IPS-18c (cell line): ENCODE data around the gene DNAJC28.
"Not testable (repeated sequence)": the region's sequence is repeated elsewhere in the genome, so short reads cannot be mapped to it uniquely, and the experiment has no call there.

Source experiments
- H3K4me3 ChIP-seq: 2 replicates; pipeline ENCODE4 v1.7.0; 2013; ENCODE audit warnings: low read depth, mild to moderate bottlenecking, low read length, moderate library complexity; ENCODE audit not compliant: insufficient read depth
- H3K9me3 ChIP-seq: one replicate; pipeline ENCODE4 v1.6.1; 2013; ENCODE audit warnings: mild to moderate bottlenecking, low read length, moderate library complexity; ENCODE audit not compliant: control insufficient read depth, insufficient read depth

Gene DNAJC28

DNA sequence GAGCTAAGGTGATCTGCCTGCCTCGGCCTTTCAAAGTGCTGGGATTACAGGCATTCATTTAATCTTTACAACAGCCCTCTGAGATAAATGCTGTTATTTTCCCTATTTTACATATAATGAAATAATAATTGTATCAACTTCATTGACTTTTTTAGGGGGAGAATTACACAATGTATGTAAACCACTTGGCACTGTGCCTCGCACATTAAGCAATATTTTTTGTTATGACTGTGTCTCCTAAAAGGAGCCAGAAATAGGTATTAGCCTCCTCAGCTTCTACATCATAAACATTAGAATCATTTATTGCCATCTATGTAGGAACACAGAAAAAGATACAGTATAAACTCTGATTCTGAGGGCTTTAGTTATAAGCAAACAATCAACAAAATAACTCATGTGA lies 1.1 kb upstream of the DNAJC28 start:
- Histone ChIP-seq H3K4me3 (no peak overlapping the region), H3K9me3 (no peaks in the 10 kb centered on the region)

DNA sequence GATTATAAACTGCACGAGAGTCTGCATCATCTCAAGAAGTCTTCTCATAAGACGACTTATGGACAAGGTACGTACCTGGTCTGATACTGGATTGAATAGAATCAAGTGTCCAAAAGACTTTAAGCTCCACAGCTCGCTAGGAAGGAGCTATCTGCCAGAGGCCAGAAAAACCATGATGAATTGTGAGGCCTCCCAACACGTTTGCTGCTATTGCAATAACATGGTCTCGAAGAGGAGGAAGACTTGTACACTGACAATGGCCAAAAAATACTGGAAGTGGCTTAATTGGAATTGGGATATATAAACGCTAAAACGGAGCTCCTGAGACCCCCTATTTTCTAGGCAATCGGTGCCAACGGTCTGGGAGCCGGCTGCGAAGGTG lies 534 bp downstream of the DNAJC28 start:
- Histone ChIP-seq H3K4me3 (peak overlapping the region; percentile 76), H3K9me3 (no peaks in the 10 kb centered on the region)

- Histone ChIP-seq H3K9me3 (no peaks in the 10 kb centered on the region), H3K4me3 (no peak overlapping the region)
These were observed 2.6 kb downstream of the DNAJC28 start for GRCh38 chr21:33488936-33489335.

- Histone ChIP-seq H3K9me3 (no peaks in the 10 kb centered on the region), H3K4me3 (no peak overlapping the region)
These were observed 3.5 kb downstream of the DNAJC28 start for GRCh38 chr21:33487996-33488395.

DNA sequence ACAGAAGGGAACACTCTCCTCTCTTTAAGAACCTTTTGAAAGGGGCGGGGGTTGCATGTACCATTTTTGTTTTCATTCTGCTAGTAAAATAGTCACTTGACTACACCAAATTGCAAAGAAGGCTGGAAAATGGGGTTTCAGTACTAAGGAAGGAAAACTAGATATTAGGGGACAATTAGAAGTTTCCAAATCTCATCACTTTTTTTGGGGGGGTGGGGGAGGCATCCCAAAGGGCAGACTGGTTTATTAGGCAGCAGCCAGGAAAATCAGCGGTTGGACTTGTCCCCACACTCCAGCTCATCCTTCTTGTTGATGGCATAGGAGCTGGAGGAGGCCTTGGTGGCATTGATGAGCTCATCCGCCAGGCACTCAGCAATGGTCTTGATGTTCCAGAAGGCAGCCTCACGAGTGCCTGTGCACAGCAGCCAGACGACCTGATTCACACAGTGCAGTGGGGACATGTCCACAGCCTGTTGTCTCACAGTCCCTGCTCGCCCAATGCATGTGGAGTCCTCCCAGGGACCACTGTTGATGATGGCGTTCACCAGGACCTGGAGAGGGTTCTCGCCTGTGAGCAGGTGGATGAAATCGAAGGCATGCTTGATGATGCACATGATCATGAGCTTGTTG lies 10.1 kb downstream of the DNAJC28 start:
- no peaks in the 10 kb centered on the region for H3K9me3 ChIP-seq
- no peak overlapping the region for H3K4me3 ChIP-seq

GRCh38 chr21:33480481-33481103 lies 10.9 kb downstream of the DNAJC28 start:
- Histone ChIP-seq H3K4me3 (peak overlapping the region; percentile 83), H3K9me3 (no peaks in the 10 kb centered on the region)

- no peaks in the 10 kb centered on the region for H3K9me3 ChIP-seq
- peak within 1 kb of the TSS; percentile 89 for H3K4me3 ChIP-seq
These were observed 11.6 kb downstream of the DNAJC28 start, which contains the start of gene TMEM50B for GRCh38 chr21:33479679-33480480. Gene TMEM50B, minus strand, starts transcription at chr21:33479974. Its CDS starts 11,089 bp downstream, at chr21:33468885.

DNA sequence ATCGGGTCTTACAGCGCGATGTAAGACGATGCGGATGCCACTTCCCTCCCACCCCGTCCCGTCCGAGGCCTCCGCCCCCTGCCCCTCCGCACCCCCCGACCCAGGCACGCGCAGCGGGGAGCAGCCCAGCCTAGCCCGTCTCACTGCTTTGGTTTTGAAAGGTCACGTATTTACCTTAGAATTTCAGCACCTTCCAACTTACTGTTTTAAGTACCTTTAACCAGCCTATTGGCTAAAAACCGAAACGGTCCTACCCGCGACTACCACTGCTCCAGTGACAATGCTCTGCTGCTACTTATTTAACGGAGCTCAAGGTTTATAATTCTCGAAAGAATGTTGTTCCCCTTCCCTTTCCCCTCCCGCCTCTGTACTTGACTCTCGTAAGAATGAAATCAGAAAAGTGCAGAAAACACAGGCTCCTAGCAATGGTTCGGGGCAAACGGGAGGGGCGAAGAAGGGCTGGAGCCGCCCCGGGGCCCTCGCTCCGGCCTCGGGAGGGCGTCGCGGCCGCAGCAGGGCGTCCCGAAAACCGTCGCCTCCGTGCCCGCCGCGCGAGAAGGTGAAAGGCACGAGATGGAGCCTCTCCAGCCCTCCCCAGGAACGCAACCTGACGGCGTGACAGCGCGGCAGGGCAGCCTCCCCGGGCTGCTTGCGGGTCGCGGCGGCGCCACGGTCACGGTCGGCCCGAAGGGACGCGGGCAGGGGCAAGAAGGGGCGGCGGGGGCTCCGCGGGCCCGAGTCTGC lies 12.4 kb downstream of the DNAJC28 start:
- H3K9me3 ChIP-seq: no peaks in the 10 kb centered on the region
- H3K4me3 ChIP-seq: peak overlapping the region; percentile 89

DNA sequence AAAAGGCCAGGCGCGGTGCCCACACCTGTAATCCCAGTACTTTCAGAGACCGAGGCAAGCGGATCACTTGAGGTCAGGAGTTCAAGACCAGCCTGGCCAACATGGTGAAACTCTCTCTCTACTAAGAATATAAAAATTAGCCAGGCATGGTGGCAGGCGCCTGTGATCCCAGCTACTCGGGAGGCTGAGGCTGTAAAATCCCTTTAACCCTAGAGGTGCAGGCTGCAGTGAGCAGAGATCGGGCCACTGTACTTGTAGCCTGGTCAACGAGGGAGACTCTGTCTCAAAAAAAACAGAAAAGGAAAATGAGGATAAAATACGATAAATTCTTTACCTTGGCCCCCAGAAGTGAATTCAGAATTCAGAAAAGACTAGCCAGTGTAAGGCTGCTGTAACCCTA lies 13.3 kb downstream of the DNAJC28 start:
- H3K4me3 ChIP-seq: peak overlapping the region; percentile 89
- H3K9me3 ChIP-seq: no peaks in the 10 kb centered on the region

DNA sequence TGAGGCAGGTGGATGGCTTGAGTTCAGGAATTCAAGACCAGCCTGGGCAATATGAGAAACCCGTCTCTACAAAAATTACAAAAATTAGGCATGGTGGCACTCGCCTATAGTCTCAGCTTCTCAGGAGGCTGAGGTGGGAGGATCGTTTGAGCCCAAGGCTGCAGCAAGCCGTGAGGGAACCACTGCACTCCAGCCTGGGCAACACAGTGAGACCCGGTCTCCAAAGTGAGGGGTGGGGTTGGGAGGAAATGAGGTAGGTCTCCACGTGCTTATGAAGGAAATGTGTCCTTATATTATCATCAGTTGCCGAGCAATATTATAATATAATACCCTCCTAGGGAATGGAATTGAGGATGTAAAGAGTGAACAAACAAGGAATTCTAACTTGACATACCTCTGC lies 14.4 kb downstream of the DNAJC28 start:
- no peak overlapping the region for H3K4me3 ChIP-seq
- no peaks in the 10 kb centered on the region for H3K9me3 ChIP-seq

- H3K9me3 ChIP-seq: no peaks in the 10 kb centered on the region
- no peak overlapping the region for H3K4me3 ChIP-seq
These were observed 18.2 kb downstream of the DNAJC28 start for GRCh38 chr21:33473344-33473743.

GRCh38 chr21:33470701-33471100 lies 20.8 kb downstream of the DNAJC28 start:
- Histone ChIP-seq H3K9me3 (no peaks in the 10 kb centered on the region), H3K4me3 (no peak overlapping the region)

GRCh38 chr21:33469183-33469582 lies 22.3 kb downstream of the DNAJC28 start:
- not testable (repeated sequence) for H3K9me3 ChIP-seq, H3K4me3 ChIP-seq

GRCh38 chr21:33461538-33462250 lies 29.8 kb downstream of the DNAJC28 start:
- no peak overlapping the region for H3K4me3 ChIP-seq
- H3K9me3 ChIP-seq: no peaks in the 10 kb centered on the region

- Histone ChIP-seq H3K9me3 (no peaks in the 10 kb centered on the region), H3K4me3 (no peak overlapping the region)
These were observed 32.7 kb downstream of the DNAJC28 start for GRCh38 chr21:33458861-33459260.

GRCh38 chr21:33455686-33456446 lies 35.6 kb downstream of the DNAJC28 start:
- Histone ChIP-seq H3K9me3 (no peaks in the 10 kb centered on the region), H3K4me3 (no peak overlapping the region)
